CD4-positive, alpha-beta T cell treated with Interleukin-1 beta for 1 hour (primary cell): ENCODE measurements around the gene CASP4.
"Not testable (repeated sequence)": the region's sequence is repeated elsewhere in the genome, so short reads cannot be mapped to it uniquely, and the experiment has no call there.

ENCODE experiments used
- DNase-seq, 2 donors: peaks; one replicate each; pipeline ENCODE4 v3.0.0-alpha.2; 2020 to 2022

CASP4 gene

DNA sequence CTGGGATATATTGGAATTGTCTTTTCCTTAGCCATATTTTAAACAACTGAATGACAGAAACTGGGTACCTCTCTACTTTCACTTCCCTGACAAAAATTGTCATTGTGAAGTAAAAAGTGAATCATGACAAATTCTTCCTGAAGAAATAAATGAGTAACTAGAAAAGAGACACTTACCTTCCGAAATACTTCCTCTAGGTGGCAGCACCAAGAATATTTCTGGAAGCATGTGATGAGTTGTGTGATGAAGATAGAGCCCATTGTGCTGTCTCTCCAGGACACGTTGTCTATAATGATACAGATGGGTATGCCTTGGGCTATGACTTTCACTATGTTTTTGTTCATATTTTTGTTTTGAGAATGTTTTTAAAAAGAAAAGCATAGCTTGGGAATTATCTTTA is 21.5 kb downstream of the CASP4 start:
- DNase-seq = peak; percentile 14 to 69

GRCh38 chr11:104944076-104944475 is 24.3 kb downstream of the CASP4 start:
- no peak for DNase-seq

- DNase-seq = no peak
These were observed 24.8 kb downstream of the CASP4 start for GRCh38 chr11:104943561-104943960.

- peak in 1 of 2 donors; percentile 32 for DNase-seq
These were observed 33.8 kb downstream of the CASP4 start for GRCh38 chr11:104934594-104934993.

- DNase-seq = not testable (repeated sequence)
These were observed 34.3 kb downstream of the CASP4 start for GRCh38 chr11:104934073-104934472.

DNA sequence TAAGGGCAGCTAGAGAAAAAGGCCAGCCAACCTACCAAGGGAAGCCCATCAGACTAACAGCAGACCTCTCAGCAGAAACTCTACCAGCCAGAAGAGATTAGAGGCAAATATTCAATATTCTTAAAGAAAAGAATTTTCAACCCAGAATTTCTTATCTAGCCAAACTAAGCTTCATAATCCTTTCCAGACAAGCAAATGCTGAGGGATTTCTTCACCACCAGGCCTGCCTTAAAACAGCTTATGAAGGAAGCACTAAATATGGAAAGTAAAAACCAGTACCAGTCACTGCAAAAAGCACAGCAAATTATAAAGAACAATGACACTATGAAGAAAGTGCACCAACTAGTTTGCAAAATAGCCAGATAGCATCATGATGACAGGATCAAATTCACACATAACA is 39.6 kb downstream of the CASP4 start:
- DNase-seq = no peak

DNA sequence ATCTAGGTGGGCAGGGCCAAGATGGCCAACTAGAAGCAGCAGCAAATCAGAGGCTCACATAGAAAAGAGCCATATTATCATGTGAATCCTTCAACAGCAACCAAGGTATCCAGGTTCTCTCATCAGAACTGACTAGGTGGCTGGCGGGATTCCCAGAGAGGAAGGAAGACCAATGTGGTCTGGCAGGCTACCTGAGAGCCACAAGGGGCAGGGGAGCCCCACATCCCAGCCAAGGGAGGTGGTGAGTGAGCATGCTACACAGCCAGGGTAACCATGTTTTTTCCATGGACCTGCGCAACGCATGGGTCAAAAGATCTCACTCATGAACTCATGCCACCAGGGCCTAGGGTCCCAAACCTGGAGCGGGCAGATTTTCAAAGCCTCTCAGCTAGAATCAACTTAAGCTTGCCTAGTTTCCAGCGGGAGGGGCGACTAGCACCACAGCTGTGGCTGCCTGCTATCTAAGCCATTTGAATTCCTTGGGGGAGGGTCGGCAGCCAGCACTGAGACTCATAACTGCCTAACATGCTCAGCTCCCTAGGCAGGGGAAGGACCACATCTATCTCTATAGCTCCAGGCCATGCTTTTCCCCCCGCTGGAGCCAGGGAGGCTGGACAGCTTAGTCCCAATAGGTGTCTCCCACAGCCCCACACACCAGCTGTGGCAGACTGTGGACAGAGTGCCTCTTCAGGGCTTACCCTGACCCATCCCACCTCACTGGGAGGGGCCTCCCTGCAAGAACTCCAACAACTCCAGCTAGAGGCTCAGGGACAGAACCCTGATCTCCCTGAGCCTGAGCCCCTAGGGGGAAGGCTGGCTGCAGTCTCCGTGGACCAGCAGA is 41.4 kb downstream of the CASP4 start:
- DNase-seq = no peak

GRCh38 chr11:104925850-104926249 is 42.5 kb downstream of the CASP4 start:
- no peak for DNase-seq

DNA sequence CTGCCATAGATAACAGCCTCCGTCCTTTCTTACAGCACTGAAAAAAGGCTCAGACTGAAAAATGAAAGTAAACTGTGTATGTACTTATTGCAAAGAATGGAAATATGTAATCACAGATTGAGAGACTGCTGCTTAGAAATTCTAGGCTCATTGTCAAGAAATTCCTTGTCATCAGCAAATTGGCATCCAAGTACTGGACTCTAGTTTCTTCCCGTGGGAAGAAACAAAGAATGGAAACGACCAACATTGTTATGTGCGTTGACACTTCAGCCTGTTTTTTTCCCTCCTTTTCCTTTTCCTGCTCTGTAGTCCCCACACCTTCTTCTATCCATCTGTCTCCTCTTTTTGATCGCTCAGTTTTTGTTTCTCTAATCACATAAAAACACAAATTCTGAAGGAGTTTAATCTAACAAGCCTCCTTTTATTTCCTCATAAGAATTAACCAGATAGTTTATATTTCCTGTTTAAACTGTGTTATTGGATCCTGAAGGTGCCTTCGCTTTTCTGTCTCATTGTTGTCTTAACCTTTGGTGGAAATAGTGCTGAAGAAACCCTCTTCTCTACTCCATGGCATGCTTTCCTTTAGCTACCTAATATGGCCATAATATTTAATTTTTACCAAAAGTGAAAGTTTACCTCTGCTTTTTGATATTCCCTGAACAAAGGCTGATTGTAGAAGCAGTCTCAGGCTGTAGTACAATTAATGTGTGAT is 50.1 kb downstream of the CASP4 start:
- peak in 1 of 2 donors; percentile 47 for DNase-seq

DNA sequence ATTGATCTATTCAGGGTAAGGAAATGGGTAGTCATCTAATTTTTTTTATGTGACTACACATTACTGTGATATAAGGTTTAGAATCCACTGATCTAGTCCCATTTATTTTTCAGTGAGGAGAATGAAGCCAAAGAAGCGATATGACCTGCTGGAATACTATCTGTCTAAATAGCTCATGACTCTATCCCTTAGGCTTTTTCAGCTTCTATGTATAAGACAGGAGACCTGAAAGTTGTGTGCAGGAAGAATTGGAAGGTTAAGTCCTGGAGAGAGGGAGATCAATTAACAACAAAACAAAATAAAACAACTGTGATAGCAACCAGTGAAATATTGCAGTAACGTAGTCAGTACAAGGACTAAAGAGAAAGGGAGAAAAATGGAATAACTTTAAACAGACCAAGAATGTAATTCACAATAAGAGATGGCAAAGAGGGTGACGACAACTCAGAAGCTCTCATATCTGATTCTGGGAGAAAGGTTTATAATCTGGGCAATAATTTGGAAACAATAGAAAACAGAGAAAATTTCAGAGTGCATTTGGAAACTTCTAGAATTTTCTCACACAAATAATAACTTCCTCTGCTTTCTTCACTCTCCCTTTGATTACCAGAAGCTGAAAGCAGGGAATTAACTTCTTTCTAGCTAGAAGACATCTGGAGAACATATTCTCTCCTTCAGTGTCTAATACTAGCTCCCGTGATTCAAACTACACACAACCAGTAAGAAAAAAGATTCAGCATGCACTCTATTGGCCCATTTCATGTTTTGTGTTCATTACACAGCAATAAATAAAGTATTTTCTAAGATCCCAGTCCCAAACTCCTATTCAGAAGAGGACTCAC is 50.9 kb downstream of the CASP4 start:
- DNase-seq = no peak

DNA sequence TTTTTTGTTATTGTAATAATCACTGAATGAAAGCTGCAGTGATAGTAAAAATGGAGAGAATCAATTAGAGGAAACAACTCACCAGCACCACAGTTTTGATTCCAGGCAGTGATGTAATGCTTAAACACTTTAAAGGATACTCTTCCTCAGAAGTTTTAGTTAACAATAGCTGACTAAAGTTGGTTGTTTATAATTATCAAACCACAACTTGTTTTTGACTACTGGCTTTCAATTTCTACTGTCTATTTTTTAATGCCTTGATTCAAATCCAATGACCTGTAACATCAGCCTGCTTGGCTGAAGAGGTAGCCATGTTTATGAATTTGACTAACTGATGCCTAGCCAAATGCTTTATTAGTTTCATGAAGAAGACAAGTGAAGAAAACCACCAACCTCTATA is 51.9 kb downstream of the CASP4 start:
- peak in 1 of 2 donors; percentile 29 for DNase-seq

DNA sequence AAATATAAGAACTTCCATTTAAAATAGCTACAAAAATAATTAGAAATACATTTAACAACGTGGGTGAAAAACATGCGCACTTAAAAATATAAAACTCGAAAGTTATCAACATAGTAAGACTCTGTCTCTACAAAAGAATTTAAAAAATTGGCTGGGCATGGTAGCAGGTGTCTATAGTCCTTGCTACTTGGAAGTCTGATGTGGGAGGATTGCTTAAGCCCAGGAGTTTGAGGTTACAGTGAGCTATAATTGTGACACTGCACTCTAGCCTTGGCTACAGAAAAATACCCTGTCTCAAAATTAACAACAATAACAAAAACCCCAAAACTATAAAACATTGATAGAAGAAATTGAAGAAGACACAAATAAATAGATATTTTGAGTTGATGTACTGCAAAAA is 56.3 kb downstream of the CASP4 start:
- DNase-seq = no peak

GRCh38 chr11:104908186-104908531 is 60.2 kb downstream of the CASP4 start:
- DNase-seq = no peak

- DNase-seq = peak in 1 of 2 donors; percentile 27
These were observed 60.7 kb downstream of the CASP4 start for GRCh38 chr11:104907521-104908185.

GRCh38 chr11:104905271-104905670 is 63.1 kb downstream of the CASP4 start:
- DNase-seq = no peak

DNA sequence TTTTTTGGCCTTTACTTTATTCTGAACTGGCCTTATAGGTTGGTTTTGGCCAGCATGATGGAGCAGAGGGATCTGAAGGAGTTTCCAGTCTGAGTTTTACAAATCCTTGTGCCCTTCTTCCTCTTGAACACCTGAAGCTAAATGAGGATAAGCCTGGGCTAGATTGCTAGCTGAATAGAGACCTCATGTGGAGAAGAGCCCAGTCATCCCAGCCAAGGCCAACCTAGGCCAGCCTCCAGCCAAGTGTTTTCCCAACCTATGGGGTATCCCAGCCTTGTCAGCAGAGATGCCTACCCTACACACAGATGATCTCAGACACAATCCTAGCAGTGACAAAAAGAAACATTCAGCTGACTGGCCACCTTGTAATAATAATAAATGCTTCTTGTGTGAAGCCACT is 69.1 kb downstream of the CASP4 start:
- no peak for DNase-seq

DNA sequence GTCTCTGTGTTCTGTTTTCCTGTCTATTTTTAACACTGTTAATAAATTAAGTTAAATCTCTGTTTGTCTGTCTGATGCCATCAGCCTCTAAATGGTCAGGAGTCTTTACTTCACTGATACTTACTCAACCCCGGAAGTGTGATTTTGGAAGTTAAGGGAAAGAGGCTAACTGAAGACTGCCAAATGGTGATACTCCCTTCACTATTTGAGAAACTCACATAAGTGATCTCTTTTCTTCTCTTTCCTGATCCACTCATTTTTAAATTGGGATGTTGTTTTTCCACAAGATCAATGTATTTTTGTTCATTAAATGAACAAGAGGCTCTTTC is 69.7 kb downstream of the CASP4 start:
- DNase-seq = no peak

DNA sequence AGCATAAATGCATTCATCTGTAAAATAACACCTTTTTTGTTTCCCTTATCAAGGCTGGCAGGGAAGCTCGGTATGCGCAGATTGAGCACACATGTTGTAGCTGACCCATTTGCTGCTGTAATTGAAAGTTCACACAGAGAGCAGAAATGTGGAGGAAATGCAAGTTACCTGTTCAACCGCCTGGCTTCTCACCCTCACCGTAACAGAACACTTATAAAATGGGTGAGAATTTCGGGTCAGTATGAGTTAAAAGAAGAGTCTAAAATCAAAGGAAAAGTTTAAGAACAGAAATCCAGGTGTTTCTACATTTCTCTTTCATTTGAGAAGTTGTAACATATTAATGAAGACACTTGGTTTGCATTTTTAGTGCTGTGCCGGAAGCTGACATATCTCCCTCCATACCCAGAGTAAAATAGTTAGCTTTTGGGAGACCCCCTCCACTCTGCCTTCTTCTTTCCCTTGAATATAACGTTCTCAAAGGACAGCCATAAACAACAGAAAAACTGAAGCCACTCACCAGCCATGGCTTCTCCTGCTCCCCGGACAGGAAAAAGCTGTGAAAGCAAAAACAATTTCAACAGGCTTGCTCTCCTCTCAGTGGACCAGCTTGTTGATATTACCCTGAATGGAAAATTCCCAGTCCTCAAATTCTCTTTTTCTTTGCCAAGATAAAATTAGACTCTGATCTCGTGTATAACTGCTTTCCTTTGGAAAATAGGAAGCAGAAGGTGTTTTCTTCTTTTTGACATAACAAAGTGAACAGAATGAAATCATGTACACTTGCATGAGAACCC is 70.3 kb downstream of the CASP4 start, which contains the start of gene CASP12:
CASP12 (minus strand) TSS at position 570 of the 794 bp plus-strand sequence.
- DNase-seq = peak in 1 of 2 donors; percentile 42

DNA sequence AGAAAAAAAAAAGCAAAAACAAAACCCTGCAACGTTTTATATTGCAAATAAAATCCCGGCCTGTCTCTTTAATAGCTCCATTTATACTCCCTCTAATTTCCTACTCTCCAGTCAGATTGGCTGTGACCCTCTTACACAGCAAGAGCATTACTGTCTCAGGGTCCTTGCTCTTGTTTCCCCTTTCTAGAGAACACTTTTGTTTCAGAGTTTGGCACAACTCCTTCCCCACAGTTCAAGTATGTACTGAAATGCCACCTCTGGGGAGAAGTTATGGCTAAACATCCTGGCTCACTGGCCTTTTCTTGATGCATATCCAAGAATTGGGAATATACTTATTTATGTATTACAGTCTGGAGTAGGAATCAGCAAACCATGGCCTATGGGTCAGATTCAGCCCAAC is 72.7 kb downstream of the CASP4 start:
- no peak for DNase-seq

GRCh38 chr11:104893876-104894275 is 74.5 kb downstream of the CASP4 start:
- no peak for DNase-seq
